Subcutaneous abdominal adipose tissue (tissue), 5 donors: ENCODE results near the gene MAOA.
A peak's percentile ranks its signal among the peaks of the same experiment; 100 is the strongest.

Experiments used
- H3K27ac ChIP-seq: one replicate; pipeline ENCODE4 v1.7.0; 2013; ENCODE audit warnings: low read depth, mild to moderate bottlenecking, inconsistent platforms, low read length, moderate library complexity
- H3K27me3 ChIP-seq, 5 donors: one replicate each; pipeline ENCODE4 v1.7.0; 2013; ENCODE audit warnings: low read length in 5 of 5, inconsistent platforms in 1 of 5; ENCODE audit not compliant: control insufficient read depth in 5 of 5, insufficient read depth in 4 of 5
- H3K36me3 ChIP-seq, 5 donors: one replicate each; pipeline ENCODE4 v1.7.0; 2013; ENCODE audit warnings: low read length in 5 of 5; ENCODE audit not compliant: control insufficient read depth in 5 of 5, insufficient read depth in 5 of 5
- H3K4me1 ChIP-seq, 5 donors: one replicate each; pipeline ENCODE4 v1.7.0; 2013; ENCODE audit warnings: low read length in 5 of 5, mild to moderate bottlenecking in 3 of 5, moderate library complexity in 1 of 5; ENCODE audit not compliant: control insufficient read depth in 5 of 5, insufficient read depth in 5 of 5
- H3K4me3 ChIP-seq, 5 donors: one replicate each; pipeline ENCODE4 v1.7.0; 2013; ENCODE audit warnings: low read length in 5 of 5, low read depth in 1 of 5
- H3K9ac ChIP-seq, 5 donors: one replicate each; pipeline ENCODE4 v1.7.0; 2013; ENCODE audit warnings: low read length in 5 of 5, mild to moderate bottlenecking in 4 of 5, moderate library complexity in 3 of 5
- H3K9me3 ChIP-seq, 5 donors: one replicate each; pipeline ENCODE4 v1.7.0; 2013; ENCODE audit warnings: low read length in 5 of 5; ENCODE audit not compliant: control insufficient read depth in 5 of 5
- donor health status: healthy.
- donor health status: healthy.
- donor health status: healthy.
- donor health status: healthy.
- donor health status: healthy.

The MAOA gene

DNA sequence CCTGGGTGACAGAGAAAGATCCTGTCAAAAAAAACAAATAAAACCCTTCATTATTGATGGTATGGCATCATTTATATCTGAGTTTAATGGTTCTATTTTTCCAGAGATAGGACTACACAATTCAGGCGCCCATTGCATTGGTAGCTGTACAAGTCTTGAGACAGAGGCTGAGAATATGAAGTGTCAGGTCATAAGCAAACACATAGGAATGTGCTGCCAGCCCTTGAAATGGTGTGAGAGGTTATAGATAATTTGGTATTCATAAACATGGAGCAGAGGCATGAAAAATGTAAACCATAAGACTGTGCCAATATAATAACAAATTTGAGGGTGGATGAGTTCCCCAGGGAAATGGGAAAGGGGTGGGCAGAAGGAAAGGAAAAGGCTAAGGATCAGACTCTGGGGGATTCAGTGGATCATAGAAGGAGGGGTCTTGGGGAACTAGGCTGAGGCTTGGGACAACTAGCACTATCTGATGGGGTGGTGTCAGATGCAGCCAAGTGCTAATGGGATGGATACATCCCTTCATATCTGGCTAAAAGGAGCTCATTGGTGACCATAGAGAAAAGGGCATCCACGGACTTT lies 50.8 kb downstream of the MAOA start:
- Histone ChIP-seq H3K27ac (peak overlapping the region; percentile 88), H3K36me3 (peaks cover under 1 to 3% (median 1%) of the 10 kb centered on the region in 5 donors), H3K9ac (no peak overlapping the region), H3K4me1 (peaks cover 0 to 38% (median 29%) of the 10 kb centered on the region in 5 donors), H3K4me3 (no peak overlapping the region), H3K27me3 (peaks cover 0 to 5% (median 0%) of the 10 kb centered on the region in 5 donors), H3K9me3 (no peaks in the 10 kb centered on the region)

DNA sequence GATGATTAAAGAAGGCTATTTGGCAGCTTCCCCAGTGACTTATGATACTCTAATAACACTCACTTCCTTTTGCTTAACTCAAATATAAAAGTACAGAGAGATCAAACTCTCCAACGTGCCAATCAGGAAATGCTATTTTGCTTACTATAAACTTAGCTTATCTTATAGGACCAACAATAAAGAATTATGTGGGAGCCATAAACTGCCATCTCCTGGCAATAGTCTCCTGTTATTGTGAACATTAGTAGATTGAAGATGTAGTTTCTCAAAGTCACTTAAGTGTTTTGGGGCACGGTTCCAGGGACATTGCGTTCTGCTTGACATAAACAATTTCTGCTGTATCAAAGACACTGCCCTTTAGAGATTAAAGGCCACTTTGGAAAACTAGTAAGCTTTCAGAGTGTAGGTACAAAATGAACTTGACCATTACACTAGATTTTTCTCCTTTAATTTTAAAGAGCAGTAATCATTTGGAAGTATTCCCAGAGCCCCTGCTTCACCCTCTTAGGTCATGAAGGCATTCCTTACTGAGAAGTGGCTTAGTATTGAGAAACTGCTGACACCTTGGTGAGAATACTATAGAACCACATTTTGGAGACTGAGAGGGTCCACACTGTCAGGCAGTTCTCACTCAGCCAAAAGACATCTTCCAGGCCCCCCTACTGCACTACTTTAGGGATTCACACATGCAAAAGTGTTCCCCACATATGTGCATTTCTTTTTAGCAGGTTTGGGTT lies 51.9 kb downstream of the MAOA start:
- H3K4me1 ChIP-seq: peaks cover 0 to 30% (median 24%) of the 10 kb centered on the region in 5 donors
- peak overlapping the region; percentile 88 for H3K27ac ChIP-seq
- no peak overlapping the region for H3K9ac ChIP-seq
- peaks cover 0 to 5% (median 0%) of the 10 kb centered on the region in 5 donors for H3K27me3 ChIP-seq
- no peaks in the 10 kb centered on the region for H3K9me3 ChIP-seq
- H3K36me3 ChIP-seq: peaks cover 5 to 9% (median 5%) of the 10 kb centered on the region in 5 donors
- H3K4me3 ChIP-seq: no peak overlapping the region

DNA sequence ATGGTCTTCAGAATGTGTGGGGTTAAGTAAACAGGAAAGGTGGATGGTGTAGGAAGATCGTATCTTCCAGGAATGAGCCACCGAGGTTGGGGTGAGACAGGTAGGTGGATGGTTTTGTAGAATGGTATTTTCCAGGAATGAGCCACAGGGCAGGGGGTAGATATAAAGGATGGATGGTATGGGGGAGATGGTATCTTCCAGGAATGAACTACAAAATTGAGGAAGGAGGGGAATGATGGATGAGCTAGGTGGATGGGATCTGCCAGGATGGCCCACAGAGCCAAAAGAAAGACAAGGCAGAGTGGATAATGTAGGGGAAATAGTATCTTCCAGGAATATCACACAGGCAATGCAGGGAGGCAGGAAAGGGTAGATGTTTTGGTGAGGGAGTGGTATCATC lies 60.0 kb downstream of the MAOA start:
- Histone ChIP-seq H3K27ac (no peak overlapping the region), H3K36me3 (peaks cover 5 to 14% (median 12%) of the 10 kb centered on the region in 5 donors), H3K9me3 (peaks cover 0 to 23% (median 18%) of the 10 kb centered on the region in 5 donors), H3K4me3 (no peak overlapping the region), H3K9ac (no peak overlapping the region), H3K4me1 (no peaks in the 10 kb centered on the region), H3K27me3 (peaks cover 0 to 5% (median 0%) of the 10 kb centered on the region in 5 donors)

DNA sequence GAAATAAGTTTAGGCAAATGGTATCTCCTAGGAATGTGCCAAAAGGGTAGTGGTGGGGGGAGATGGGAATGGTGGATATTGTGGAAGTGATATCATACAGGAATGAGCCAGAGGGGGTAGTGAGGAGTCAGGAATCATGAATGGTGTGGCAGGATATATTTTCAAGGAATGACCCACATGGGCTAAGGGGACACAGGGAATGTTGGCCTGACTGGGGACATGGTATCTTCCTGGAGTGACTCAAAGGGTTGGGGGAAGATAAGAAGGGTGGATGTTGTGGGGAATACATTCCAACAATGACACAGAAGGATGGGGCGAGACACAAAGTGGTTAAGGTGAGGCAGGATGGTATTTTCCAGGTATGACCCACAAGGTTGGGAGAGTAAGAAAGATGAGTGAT lies 60.6 kb downstream of the MAOA start:
- no peaks in the 10 kb centered on the region for H3K4me1 ChIP-seq
- H3K9ac ChIP-seq: no peak overlapping the region
- peaks cover 0 to 5% (median 0%) of the 10 kb centered on the region in 5 donors for H3K27me3 ChIP-seq
- no peak overlapping the region for H3K4me3 ChIP-seq
- peaks cover 0 to 23% (median 18%) of the 10 kb centered on the region in 5 donors for H3K9me3 ChIP-seq
- H3K27ac ChIP-seq: no peak overlapping the region
- peaks cover 4 to 14% (median 12%) of the 10 kb centered on the region in 5 donors for H3K36me3 ChIP-seq

DNA sequence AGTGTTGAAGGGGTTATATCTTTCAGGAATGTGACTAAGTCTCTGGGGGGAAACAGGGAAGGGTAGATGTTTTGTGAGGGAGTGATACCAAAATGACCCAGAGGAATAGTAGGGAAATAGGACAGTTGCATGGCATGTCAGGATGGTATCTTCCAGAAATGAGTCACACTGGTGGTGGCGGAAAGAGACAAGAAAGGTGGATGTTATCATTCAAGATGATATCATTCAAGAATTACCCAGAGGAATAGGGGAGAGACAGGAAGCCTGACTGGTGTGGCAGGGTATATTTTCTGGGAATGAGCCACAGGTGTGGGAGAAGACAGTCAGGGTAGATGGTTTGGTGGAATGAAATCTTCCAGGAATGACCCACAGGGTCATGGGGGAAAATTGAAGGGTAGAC lies 61.1 kb downstream of the MAOA start:
- no peaks in the 10 kb centered on the region for H3K4me1 ChIP-seq
- no peak overlapping the region for H3K27ac ChIP-seq
- peaks cover 0 to 11% (median 8%) of the 10 kb centered on the region in 5 donors for H3K36me3 ChIP-seq

DNA sequence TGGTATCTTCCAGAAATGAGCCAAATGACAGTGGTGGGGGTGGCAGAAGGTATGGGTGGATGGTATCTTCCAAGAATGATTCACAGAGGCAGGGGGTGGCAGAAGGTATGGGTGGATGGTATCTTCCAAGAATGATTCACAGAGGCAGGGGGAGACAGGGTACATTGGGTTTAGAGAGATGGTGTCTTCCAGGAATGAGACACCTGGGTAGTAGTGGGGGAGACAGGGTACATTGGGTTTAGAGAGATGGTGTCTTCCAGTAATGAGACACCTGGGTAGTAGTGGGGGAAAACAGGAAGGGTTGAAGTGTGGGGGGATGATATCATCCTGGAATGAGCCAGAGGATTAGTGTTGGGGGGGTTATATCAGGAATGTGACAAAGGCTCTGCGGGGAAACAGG lies 62.0 kb downstream of the MAOA start:
- H3K4me3 ChIP-seq: no peak overlapping the region
- H3K27ac ChIP-seq: no peak overlapping the region
- peaks cover 0 to 26% (median 18%) of the 10 kb centered on the region in 5 donors for H3K9me3 ChIP-seq
- H3K27me3 ChIP-seq: peaks cover 0 to 5% (median 0%) of the 10 kb centered on the region in 5 donors
- H3K36me3 ChIP-seq: peaks cover 0 to 9% (median 2%) of the 10 kb centered on the region in 5 donors
- no peaks in the 10 kb centered on the region for H3K4me1 ChIP-seq
- no peak overlapping the region for H3K9ac ChIP-seq

More for the DNA sequence above, 61.1 kb downstream of the MAOA start:
- Histone ChIP-seq H3K9ac (no peak overlapping the region), H3K27me3 (peaks cover 0 to 5% (median 0%) of the 10 kb centered on the region in 5 donors), H3K9me3 (peaks cover 0 to 24% (median 18%) of the 10 kb centered on the region in 5 donors), H3K4me3 (no peak overlapping the region)

DNA sequence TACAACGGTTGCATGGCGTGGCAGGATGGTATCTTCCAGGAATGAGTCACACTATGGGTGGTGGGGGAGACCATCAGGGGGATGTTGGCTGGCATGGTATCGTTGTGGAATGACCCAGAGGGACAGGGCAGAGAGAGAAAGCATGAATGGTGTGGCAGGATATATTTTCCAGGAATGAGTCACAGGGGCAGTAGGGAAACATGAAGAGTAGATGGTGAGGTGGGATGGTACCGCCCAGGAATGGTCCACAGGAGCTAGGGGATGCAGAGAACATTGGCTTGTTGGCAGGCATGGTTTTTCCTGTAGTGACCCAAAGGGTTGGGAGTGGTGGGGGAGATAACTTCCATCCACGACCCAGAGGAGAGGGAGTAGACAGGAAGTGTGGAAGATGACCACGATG lies 62.4 kb downstream of the MAOA start:
- Histone ChIP-seq H3K9me3 (peaks cover 0 to 26% (median 18%) of the 10 kb centered on the region in 5 donors), H3K36me3 (peaks cover 0 to 9% (median under 1%) of the 10 kb centered on the region in 5 donors), H3K27ac (no peak overlapping the region), H3K4me3 (no peak overlapping the region), H3K9ac (no peak overlapping the region), H3K4me1 (no peaks in the 10 kb centered on the region), H3K27me3 (peaks cover 0 to 5% (median 0%) of the 10 kb centered on the region in 5 donors)

DNA sequence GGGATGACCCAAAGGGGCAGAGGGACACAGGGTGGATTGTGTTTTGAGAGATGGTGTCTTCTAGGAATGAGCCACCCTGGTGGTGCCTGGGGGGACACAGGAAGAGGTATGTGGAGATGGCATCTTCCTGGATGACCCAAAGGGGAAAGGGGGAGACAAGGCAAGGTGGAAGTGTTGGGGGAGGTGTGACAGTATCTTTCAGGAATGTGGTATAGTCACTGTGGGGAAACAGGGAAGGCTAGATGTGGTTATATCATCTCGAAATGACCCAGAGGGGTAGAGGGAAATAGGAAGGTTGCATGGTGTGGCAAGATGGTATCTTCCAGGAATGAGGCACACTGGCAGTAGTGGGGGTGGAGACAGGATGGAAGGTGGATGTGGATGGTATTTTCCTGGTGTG lies 62.9 kb downstream of the MAOA start:
- no peak overlapping the region for H3K27ac ChIP-seq
- no peak overlapping the region for H3K9ac ChIP-seq
- no peaks in the 10 kb centered on the region for H3K4me1 ChIP-seq
- H3K9me3 ChIP-seq: peaks cover 0 to 26% (median 18%) of the 10 kb centered on the region in 5 donors
- H3K36me3 ChIP-seq: peaks cover 0 to 9% (median 0%) of the 10 kb centered on the region in 5 donors
- H3K27me3 ChIP-seq: peaks cover 0 to 5% (median 0%) of the 10 kb centered on the region in 5 donors
- H3K4me3 ChIP-seq: no peak overlapping the region

DNA sequence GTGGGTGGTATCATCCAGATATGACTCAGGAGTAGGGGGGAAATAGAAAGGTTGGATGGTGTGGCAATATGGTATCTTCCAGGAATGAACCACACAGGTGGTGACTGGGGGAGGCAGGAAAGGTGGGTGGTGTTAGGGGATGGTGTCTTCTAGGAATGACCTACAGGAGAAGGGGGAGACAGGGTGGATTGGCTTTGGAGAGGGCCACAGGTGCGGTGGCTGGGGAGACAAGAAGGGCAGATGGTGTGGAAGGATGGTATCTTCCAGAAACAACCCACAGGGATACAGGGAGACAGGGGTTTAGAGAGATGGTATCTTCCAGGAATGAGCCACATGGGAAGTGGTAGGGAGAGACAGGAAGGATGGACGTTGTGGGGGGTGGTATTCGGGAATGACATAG lies 64.0 kb downstream of the MAOA start:
- no peaks in the 10 kb centered on the region for H3K4me1 ChIP-seq
- H3K9me3 ChIP-seq: peaks cover 0 to 26% (median 18%) of the 10 kb centered on the region in 5 donors
- H3K36me3 ChIP-seq: peaks cover 0 to 9% (median 0%) of the 10 kb centered on the region in 5 donors
- H3K27ac ChIP-seq: no peak overlapping the region
- peaks cover 0 to 2% (median 0%) of the 10 kb centered on the region in 5 donors for H3K27me3 ChIP-seq
- H3K9ac ChIP-seq: no peak overlapping the region
- no peak overlapping the region for H3K4me3 ChIP-seq

DNA sequence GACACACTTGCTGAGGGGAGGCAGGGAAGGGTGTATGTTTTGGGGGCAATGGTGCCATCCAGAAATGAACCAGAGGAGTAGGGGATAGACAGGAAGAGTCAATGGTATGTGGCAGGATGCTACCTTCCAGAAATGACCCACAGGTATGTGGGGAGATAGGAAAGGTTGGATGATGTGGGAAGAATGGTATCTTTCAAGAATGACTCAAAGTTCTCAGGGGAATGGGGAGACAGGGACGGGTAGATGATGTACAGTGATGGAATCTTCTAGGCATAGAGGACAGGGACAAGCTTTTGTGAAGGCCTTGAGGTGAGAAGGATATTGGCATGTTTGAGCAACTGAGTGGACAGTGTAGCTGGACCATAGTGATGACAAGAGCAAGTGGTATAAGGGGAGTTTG lies 64.9 kb downstream of the MAOA start:
- H3K9ac ChIP-seq: no peak overlapping the region
- no peak overlapping the region for H3K4me3 ChIP-seq
- H3K27me3 ChIP-seq: no peaks in the 10 kb centered on the region
- peaks cover 0 to 9% (median 0%) of the 10 kb centered on the region in 5 donors for H3K36me3 ChIP-seq
- no peaks in the 10 kb centered on the region for H3K4me1 ChIP-seq
- no peak overlapping the region for H3K27ac ChIP-seq
- H3K9me3 ChIP-seq: peaks cover 0 to 26% (median 18%) of the 10 kb centered on the region in 5 donors
